ENCODE results near the gene RAB11FIP4.

GRCh38 chr17:31497431-31497830 lies 106.0 kb downstream of the RAB11FIP4 start:
- TF ChIP-seq, protein P1, sequence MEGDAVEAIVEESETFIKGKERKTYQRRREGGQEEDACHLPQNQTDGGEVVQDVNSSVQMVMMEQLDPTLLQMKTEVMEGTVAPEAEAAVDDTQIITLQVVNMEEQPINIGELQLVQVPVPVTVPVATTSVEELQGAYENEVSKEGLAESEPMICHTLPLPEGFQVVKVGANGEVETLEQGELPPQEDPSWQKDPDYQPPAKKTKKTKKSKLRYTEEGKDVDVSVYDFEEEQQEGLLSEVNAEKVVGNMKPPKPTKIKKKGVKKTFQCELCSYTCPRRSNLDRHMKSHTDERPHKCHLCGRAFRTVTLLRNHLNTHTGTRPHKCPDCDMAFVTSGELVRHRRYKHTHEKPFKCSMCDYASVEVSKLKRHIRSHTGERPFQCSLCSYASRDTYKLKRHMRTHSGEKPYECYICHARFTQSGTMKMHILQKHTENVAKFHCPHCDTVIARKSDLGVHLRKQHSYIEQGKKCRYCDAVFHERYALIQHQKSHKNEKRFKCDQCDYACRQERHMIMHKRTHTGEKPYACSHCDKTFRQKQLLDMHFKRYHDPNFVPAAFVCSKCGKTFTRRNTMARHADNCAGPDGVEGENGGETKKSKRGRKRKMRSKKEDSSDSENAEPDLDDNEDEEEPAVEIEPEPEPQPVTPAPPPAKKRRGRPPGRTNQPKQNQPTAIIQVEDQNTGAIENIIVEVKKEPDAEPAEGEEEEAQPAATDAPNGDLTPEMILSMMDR (IDR thresholded peaks at IDR 0.05; ENCODE audit: low read depth, low read length, missing input control), result no peak
- TF ChIP-seq, protein P2, sequence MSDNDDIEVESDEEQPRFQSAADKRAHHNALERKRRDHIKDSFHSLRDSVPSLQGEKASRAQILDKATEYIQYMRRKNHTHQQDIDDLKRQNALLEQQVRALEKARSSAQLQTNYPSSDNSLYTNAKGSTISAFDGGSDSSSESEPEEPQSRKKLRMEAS (IDR thresholded peaks at IDR 0.05), result no peak
- TF ChIP-seq RAD21 (IDR thresholded peaks at IDR 0.05) (no peak), ZBTB33 (IDR thresholded peaks at IDR 0.05) (no peak), RXRA (IDR thresholded peaks at IDR 0.05) (no peak), GABPA (IDR thresholded peaks at IDR 0.05 in 1 of 2, conservative IDR thresholded peaks at IDR 0.05 in 1 of 2) (no peak), SP1 (IDR thresholded peaks at IDR 0.05) (no peak), EGR1 (IDR thresholded peaks at IDR 0.05; ENCODE audit: low read depth in 2 of 2) (no peak), FOXA1 (IDR thresholded peaks at IDR 0.05) (no peak), TAF1 (conservative IDR thresholded peaks at IDR 0.05) (no peak), HNF4G (IDR thresholded peaks at IDR 0.05) (no peak)
- TF ChIP-seq, protein P3, sequence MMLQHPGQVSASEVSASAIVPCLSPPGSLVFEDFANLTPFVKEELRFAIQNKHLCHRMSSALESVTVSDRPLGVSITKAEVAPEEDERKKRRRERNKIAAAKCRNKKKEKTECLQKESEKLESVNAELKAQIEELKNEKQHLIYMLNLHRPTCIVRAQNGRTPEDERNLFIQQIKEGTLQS (IDR thresholded peaks at IDR 0.05), result no peak
- TF ChIP-seq, protein P4, sequence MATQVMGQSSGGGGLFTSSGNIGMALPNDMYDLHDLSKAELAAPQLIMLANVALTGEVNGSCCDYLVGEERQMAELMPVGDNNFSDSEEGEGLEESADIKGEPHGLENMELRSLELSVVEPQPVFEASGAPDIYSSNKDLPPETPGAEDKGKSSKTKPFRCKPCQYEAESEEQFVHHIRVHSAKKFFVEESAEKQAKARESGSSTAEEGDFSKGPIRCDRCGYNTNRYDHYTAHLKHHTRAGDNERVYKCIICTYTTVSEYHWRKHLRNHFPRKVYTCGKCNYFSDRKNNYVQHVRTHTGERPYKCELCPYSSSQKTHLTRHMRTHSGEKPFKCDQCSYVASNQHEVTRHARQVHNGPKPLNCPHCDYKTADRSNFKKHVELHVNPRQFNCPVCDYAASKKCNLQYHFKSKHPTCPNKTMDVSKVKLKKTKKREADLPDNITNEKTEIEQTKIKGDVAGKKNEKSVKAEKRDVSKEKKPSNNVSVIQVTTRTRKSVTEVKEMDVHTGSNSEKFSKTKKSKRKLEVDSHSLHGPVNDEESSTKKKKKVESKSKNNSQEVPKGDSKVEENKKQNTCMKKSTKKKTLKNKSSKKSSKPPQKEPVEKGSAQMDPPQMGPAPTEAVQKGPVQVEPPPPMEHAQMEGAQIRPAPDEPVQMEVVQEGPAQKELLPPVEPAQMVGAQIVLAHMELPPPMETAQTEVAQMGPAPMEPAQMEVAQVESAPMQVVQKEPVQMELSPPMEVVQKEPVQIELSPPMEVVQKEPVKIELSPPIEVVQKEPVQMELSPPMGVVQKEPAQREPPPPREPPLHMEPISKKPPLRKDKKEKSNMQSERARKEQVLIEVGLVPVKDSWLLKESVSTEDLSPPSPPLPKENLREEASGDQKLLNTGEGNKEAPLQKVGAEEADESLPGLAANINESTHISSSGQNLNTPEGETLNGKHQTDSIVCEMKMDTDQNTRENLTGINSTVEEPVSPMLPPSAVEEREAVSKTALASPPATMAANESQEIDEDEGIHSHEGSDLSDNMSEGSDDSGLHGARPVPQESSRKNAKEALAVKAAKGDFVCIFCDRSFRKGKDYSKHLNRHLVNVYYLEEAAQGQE (IDR thresholded peaks at IDR 0.05), result no peak

Measured in liver (tissue), 3 donors.